Ascending aorta (tissue), 2 donors: ENCODE results near the gene PRMT7. TPM values are rescaled to one million over a fixed set of nuclear protein-coding genes. Genes with fewer than 3 reads are reported as not detected.
A peak's percentile ranks its signal among the peaks of the same experiment; 100 is the strongest.

Source experiments
- DNase-seq, 2 donors: peaks; one replicate each; pipeline ENCODE4 v3.0.0-alpha.2; 2019; ENCODE audit warnings: low spot score in 2 of 2
- H3K27ac ChIP-seq, 2 donors: fragments of 200-600 bp; sonication (generic); one replicate each; pipeline ENCODE4 v1.5.1; 2016 to 2017; ENCODE audit warnings: mild to moderate bottlenecking in 1 of 2
- H3K27me3 ChIP-seq: fragments of 200-600 bp; sonication (generic); one replicate; pipeline ENCODE4 v1.5.1; 2017
- H3K36me3 ChIP-seq, 2 donors: fragments of 200-600 bp; sonication (generic); one replicate each; pipeline ENCODE4 v1.5.1; 2016
- H3K4me1 ChIP-seq, 2 donors: fragments of 200-600 bp; sonication (generic); one replicate each; pipeline ENCODE4 v1.5.1; 2016 to 2017; ENCODE audit warnings: mild to moderate bottlenecking in 1 of 2
- H3K4me3 ChIP-seq, 2 donors: fragments of 200-600 bp; sonication (generic); one replicate each; pipeline ENCODE4 v1.5.1; 2016 to 2017; ENCODE audit warnings: mild to moderate bottlenecking in 1 of 2
- H3K9me3 ChIP-seq, 2 donors: fragments of 200-600 bp; sonication (generic); one replicate each; pipeline ENCODE4 v1.5.1; 2016
- intact Hi-C: fragments of 100-400 bp; cut with DNase I; formaldehyde crosslinking; loops from one replicate; pipeline ENCODE4 v1.15.1; 2023
- total RNA-seq: library from RNA; depleted of rRNA; stranded (reverse); fragments of >200 nt; gene quantifications from one replicate; pipeline ENCODE4 v1.1.0, GENCODE V29; 2016
- TF ChIP-seq, protein P1 (sequence below), 3 experiments: fragments of 200-600 bp in 2 of 3; fragments of 450-650 bp in 1 of 3; sonication (generic) in 2 of 3; IDR thresholded peaks; one replicate each; pipeline ENCODE4 v1.5.1; 2016 to 2019; ENCODE audit warnings: antibody characterized with exemption in 3 of 3, mild to moderate bottlenecking in 1 of 3, moderate library complexity in 1 of 3

PRMT7 gene
- total RNA-seq, 1 donor from 2014 or later = 25.1 TPM

DNA sequence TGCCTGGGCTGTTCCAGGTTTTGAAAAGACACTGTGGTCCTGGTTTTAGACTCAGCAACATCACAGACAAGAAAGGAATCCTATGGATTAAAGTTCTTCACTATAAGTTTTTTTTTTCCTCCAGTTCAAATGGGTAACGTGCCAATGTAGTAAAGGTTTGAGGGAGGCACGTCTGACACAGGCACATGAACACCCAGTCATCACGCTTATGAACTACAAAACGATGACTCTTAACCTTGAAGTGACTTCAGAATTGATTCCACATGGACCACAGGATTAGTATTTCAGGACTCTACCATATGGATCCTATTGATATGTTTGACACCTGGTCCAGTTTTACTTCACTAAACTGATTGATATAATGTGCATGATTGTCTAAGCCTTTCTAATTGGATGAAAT lies 2.3 kb downstream of the PRMT7 start:
- no peak for DNase-seq
- intact Hi-C loops = no loop called here
- TF ChIP-seq, protein P1, sequence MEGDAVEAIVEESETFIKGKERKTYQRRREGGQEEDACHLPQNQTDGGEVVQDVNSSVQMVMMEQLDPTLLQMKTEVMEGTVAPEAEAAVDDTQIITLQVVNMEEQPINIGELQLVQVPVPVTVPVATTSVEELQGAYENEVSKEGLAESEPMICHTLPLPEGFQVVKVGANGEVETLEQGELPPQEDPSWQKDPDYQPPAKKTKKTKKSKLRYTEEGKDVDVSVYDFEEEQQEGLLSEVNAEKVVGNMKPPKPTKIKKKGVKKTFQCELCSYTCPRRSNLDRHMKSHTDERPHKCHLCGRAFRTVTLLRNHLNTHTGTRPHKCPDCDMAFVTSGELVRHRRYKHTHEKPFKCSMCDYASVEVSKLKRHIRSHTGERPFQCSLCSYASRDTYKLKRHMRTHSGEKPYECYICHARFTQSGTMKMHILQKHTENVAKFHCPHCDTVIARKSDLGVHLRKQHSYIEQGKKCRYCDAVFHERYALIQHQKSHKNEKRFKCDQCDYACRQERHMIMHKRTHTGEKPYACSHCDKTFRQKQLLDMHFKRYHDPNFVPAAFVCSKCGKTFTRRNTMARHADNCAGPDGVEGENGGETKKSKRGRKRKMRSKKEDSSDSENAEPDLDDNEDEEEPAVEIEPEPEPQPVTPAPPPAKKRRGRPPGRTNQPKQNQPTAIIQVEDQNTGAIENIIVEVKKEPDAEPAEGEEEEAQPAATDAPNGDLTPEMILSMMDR (IDR thresholded peaks at IDR 0.05) = no peak
- no peaks in the 10 kb centered on the region for H3K9me3 ChIP-seq
- no peak overlapping the region for H3K27ac ChIP-seq
- peaks cover 7 to 17% of the 10 kb centered on the region in 2 donors for H3K4me1 ChIP-seq
- peaks cover 16 to 21% of the 10 kb centered on the region in 2 donors for H3K36me3 ChIP-seq
- H3K27me3 ChIP-seq = no peaks in the 10 kb centered on the region
- H3K4me3 ChIP-seq = no peak overlapping the region

DNA sequence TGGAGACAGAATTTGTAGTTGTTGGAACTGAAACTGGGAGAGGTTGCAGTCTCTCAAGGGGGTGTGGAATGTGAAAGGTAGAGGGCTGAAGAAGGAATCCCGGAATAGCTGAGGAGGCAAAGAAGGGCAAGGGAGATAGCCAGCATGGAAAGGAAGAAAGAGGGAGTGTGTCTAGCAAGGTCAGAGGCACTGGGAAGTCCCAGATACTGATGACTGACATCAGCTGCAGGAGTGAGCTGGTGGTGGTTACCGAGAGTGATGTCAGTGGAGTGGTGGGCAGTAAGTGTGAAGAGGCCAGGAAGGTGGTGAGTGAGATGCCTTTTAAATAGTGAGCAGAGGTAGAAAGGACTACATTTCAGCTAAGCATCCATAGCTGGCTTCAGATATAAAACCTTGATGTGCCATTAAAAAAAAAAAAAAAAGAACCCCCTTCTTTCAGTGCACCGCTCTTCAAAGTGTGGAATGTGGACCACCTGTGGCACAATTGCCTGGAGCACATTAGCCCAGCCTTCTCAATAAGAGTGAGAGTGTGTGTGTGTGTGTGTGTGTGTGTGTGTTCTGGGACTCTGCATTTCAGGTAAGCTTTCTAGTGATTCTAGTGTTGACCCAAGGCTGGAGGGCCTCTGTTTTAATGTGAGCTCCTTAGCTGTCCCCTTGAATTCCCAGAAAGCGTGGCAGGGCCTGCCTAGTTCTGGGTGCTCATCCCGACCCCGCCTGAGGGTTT lies 8.5 kb downstream of the PRMT7 start:
- Histone ChIP-seq H3K36me3 (peaks cover 31 to 45% of the 10 kb centered on the region in 2 donors), H3K9me3 (no peaks in the 10 kb centered on the region), H3K27ac (no peak overlapping the region), H3K27me3 (no peaks in the 10 kb centered on the region), H3K4me1 (no peaks in the 10 kb centered on the region), H3K4me3 (no peak overlapping the region)
- intact Hi-C loops = no loop called here
- DNase-seq = no peak
- TF ChIP-seq, protein P1 (IDR thresholded peaks at IDR 0.05) = no peak

DNA sequence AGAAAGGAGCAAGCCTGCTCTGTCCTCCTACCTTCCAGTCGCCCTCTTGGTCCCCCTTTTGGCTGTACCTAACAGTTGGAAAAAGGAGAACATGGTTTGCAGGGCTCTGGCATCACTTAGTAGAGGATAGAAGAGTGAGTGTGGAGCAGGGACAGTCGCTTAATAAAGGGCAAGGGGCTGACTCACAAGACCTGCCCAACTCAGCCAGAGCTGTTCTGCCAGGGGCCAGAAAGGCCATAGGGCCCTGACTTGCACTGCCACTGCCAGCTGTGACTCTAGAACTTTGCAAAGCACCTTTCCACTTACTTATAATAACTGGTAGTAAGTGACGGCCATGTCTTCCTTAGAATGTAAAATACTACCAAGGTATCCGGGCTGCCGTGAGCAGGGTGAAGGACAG lies 13.5 kb downstream of the PRMT7 start:
- no peaks in the 10 kb centered on the region for H3K27me3 ChIP-seq
- TF ChIP-seq, protein P1 (IDR thresholded peaks at IDR 0.05) = no peak
- H3K4me3 ChIP-seq = no peak overlapping the region
- H3K36me3 ChIP-seq = peaks cover 27 to 43% of the 10 kb centered on the region in 2 donors
- no peaks in the 10 kb centered on the region for H3K4me1 ChIP-seq
- H3K27ac ChIP-seq = no peak overlapping the region
- no peaks in the 10 kb centered on the region for H3K9me3 ChIP-seq
- intact Hi-C loops = loop anchor here (10.0 kb wide), 1 partner anchor 240 kb away; the partner anchor contains the start of gene NFATC3
- no peak for DNase-seq

DNA sequence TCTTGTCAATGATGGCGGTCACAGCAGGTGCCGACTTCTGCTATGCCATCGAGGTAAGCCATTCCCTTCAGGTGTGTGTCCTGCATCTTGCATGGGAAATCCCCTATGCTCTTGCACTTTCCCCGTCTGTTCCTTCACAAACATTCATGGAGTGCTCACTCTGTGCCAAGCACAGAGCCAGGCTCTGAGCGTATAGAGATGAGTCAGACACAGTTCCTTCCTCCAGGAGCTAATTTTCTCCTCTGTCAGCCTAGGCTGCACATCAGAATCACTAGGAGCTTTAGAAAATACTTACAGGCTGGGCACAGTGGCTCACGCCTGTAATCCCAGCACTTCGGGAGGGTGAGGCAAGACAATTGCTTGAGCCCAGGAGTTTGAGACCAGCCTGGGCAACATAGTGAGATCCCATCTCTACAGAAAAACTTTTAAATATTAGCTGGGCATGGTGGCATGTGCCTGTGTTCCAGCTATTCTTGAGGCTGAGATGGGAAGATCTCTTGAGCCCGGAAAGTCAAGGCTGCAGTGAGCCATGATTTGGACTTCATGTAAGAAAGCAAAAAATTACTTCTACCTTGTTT lies 14.1 kb downstream of the PRMT7 start:
- Histone ChIP-seq H3K4me3 (no peak overlapping the region), H3K4me1 (no peaks in the 10 kb centered on the region), H3K27me3 (no peaks in the 10 kb centered on the region), H3K9me3 (no peaks in the 10 kb centered on the region), H3K36me3 (peaks cover 27 to 43% of the 10 kb centered on the region in 2 donors), H3K27ac (no peak overlapping the region)
- intact Hi-C loops = loop anchor here (10.0 kb wide), 1 partner anchor 240 kb away; the partner anchor contains the start of gene NFATC3
- TF ChIP-seq, protein P1 (IDR thresholded peaks at IDR 0.05) = no peak
- no peak for DNase-seq

DNA sequence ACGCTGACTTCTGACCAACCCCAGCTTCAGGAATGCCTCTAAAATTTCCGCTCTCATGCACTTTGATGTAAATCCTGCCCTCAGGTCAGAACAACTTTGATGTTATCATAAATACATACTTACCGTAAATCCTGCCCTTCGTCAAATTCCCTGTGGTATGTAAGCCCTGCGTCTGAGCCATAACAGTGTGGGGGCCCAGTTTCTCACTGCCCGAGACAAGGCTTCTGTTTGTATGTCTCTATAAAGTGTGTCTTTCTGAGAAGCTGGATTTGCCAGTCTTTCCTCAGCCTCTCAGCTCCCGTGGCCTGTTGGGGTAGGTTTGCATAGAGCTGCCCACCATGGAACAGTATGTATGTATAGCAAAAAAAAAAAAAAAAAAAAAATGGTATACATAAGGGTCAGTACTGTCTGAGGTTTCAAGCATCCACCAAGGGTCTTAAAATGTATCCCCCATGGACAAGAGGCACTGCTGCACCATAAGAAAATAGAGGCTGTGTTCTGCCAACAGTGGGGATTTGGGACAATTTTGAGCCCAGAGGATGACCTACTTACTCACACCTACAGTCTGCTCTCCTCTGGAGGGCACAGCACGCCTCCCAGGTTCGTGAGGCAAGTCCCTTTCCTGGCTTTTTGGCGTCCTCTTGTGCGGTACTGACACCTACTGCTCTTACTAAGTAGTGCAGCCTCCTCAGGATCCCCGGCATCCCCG lies 17.5 kb downstream of the PRMT7 start:
- H3K4me3 ChIP-seq = no peak overlapping the region
- H3K27me3 ChIP-seq = no peaks in the 10 kb centered on the region
- H3K9me3 ChIP-seq = no peaks in the 10 kb centered on the region
- H3K27ac ChIP-seq = no peak overlapping the region
- intact Hi-C loops = loop anchor here (1.0 to 10.0 kb wide), 4 partner anchors 18 to 244 kb away; partner anchors contain the start of genes NFATC3, PRMT7 and SLC7A6OS
- peaks cover 24 to 41% of the 10 kb centered on the region in 2 donors for H3K36me3 ChIP-seq
- TF ChIP-seq, protein P1 (IDR thresholded peaks at IDR 0.05) = peak; percentile 93 to 96 (median 94)
- no peaks in the 10 kb centered on the region for H3K4me1 ChIP-seq
- peak; percentile 25 to 87 for DNase-seq
